Measurements from ENCODE around the gene DENND1A.

DENND1A gene

DNA sequence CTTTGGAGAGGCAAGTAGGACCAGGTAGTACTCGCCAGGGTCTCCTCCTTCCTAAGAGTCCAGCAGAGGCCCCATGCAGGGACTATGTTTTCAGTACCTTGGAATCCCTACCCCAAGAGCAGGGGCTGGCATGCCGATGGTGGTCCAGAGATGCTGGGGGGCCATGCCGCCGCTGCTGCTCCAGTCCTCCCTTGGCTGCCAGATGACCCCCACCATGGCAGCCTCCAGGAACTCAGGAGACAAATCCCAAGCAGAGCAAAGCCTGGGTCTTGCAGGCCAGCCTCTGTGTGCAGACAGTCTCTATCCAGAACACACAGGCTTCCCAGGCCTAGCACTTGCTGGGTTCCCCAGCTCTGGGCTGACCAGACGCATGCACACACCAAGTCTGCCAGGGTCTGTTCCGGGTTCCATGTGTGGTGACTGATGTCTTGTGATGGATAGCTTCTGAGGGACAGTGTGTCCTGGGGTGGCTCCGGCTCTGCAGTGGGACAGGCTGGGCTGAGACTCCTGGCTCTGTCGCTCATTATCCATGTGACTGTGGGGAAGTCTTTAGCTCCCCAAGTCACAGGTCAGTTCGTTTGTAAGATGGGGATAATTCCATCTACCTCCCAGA lies 446.6 kb downstream of the DENND1A start:
- H3K9ac ChIP-seq (ENCODE audit: low read length), result no peak overlapping the region
- H3K36me3 ChIP-seq (ENCODE audit: low read length), result no peaks in the 10 kb centered on the region
- H3K27me3 ChIP-seq (ENCODE audit: low read length), result no peaks in the 10 kb centered on the region
- TF ChIP-seq CTCF (IDR thresholded peaks at IDR 0.05; ENCODE audit: insufficient read depth, low read length, poor library complexity, severe bottlenecking) (no peak), EZH2phosphoT487 (conservative IDR thresholded peaks at IDR 0.05; ENCODE audit: low read length) (no peak)
- H3K4me3 ChIP-seq (ENCODE audit: insufficient read depth, low read length, poor library complexity, severe bottlenecking), result no peak overlapping the region
- no peak overlapping the region for H3K4me2 ChIP-seq (ENCODE audit: low read depth, low read length, poor library complexity, severe bottlenecking)
- no peaks in the 10 kb centered on the region for H3K9me3 ChIP-seq (ENCODE audit: insufficient read depth, low read length)
- no peaks in the 10 kb centered on the region for H4K20me1 ChIP-seq (ENCODE audit: low read depth, low read length)
- no peak overlapping the region for H3K27ac ChIP-seq (ENCODE audit: low read depth, low read length)
- H3F3A ChIP-seq (ENCODE audit: insufficient read depth), result no peaks in the 10 kb centered on the region
- H3K9me2 ChIP-seq (replicated peaks; ENCODE audit: insufficient read depth, low read length), result no peaks in the 10 kb centered on the region
- H3K79me2 ChIP-seq (ENCODE audit: insufficient read depth, low read length), result no peaks in the 10 kb centered on the region
- no peak overlapping the region for H2AFZ ChIP-seq (ENCODE audit: low read depth, low read length, severe bottlenecking)

- Histone ChIP-seq H3K36me3 (ENCODE audit: low read length) (no peaks in the 10 kb centered on the region), H3K4me3 (ENCODE audit: insufficient read depth, low read length, poor library complexity, severe bottlenecking) (no peak overlapping the region), H3K4me2 (ENCODE audit: low read depth, low read length, poor library complexity, severe bottlenecking) (no peak overlapping the region), H3K79me2 (ENCODE audit: insufficient read depth, low read length) (no peaks in the 10 kb centered on the region), H3F3A (ENCODE audit: insufficient read depth) (no peaks in the 10 kb centered on the region), H3K27me3 (ENCODE audit: low read length) (no peaks in the 10 kb centered on the region), H4K20me1 (ENCODE audit: low read depth, low read length) (no peaks in the 10 kb centered on the region), H3K27ac (ENCODE audit: low read depth, low read length) (no peak overlapping the region), H3K9ac (ENCODE audit: low read length) (no peak overlapping the region), H3K9me3 (ENCODE audit: insufficient read depth, low read length) (no peaks in the 10 kb centered on the region), H2AFZ (ENCODE audit: low read depth, low read length, severe bottlenecking) (no peak overlapping the region), H3K9me2 (replicated peaks; ENCODE audit: insufficient read depth, low read length) (no peaks in the 10 kb centered on the region)
- TF ChIP-seq EZH2phosphoT487 (conservative IDR thresholded peaks at IDR 0.05; ENCODE audit: low read length) (no peak), CTCF (IDR thresholded peaks at IDR 0.05; ENCODE audit: insufficient read depth, low read length, poor library complexity, severe bottlenecking) (no peak)
These were observed 447.5 kb downstream of the DENND1A start for GRCh38 chr9:123482295-123482968.

GRCh38 chr9:123481209-123481865 lies 448.6 kb downstream of the DENND1A start:
- no peak overlapping the region for H3K4me3 ChIP-seq (ENCODE audit: insufficient read depth, low read length, poor library complexity, severe bottlenecking)
- no peak for TF ChIP-seq CTCF (IDR thresholded peaks at IDR 0.05; ENCODE audit: insufficient read depth, low read length, poor library complexity, severe bottlenecking)
- TF ChIP-seq EZH2phosphoT487 (conservative IDR thresholded peaks at IDR 0.05; ENCODE audit: low read length), result no peak
- no peaks in the 10 kb centered on the region for H3K79me2 ChIP-seq (ENCODE audit: insufficient read depth, low read length)
- H3K9ac ChIP-seq (ENCODE audit: low read length), result no peak overlapping the region
- H3K9me3 ChIP-seq (ENCODE audit: insufficient read depth, low read length), result no peaks in the 10 kb centered on the region
- H4K20me1 ChIP-seq (ENCODE audit: low read depth, low read length), result no peaks in the 10 kb centered on the region
- no peaks in the 10 kb centered on the region for H3K36me3 ChIP-seq (ENCODE audit: low read length)
- no peaks in the 10 kb centered on the region for H3K27me3 ChIP-seq (ENCODE audit: low read length)
- no peaks in the 10 kb centered on the region for H3K9me2 ChIP-seq (replicated peaks; ENCODE audit: insufficient read depth, low read length)
- no peaks in the 10 kb centered on the region for H3F3A ChIP-seq (ENCODE audit: insufficient read depth)
- H3K4me2 ChIP-seq (ENCODE audit: low read depth, low read length, poor library complexity, severe bottlenecking), result no peak overlapping the region
- no peak overlapping the region for H3K27ac ChIP-seq (ENCODE audit: low read depth, low read length)
- H2AFZ ChIP-seq (ENCODE audit: low read depth, low read length, severe bottlenecking), result no peak overlapping the region

Measured in SU-DHL-6 (cell line).